Smooth muscle cell (in vitro differentiated cells): ENCODE measurements around the gene HBG2. TPM values are rescaled to one million over a fixed set of nuclear protein-coding genes. Genes with fewer than 3 reads are reported as not detected.
"Not testable (repeated sequence)": the region's sequence is repeated elsewhere in the genome, so short reads cannot be mapped to it uniquely, and the experiment has no call there.

Experiments
- DNase-seq: peaks from one replicate; lab custom pipeline; 2025; ENCODE audit not compliant: unreplicated experiment; lab: John Stamatoyannopoulos, UW
- H2AFZ ChIP-seq: fragments of 200-600 bp; sonication (generic); 2 replicates; pipeline ENCODE4 v1.6.0; 2016; ENCODE audit warnings: antibody characterized with exemption, low read depth, mild to moderate bottlenecking
- H3F3A ChIP-seq: fragments of 200-600 bp; sonication (generic); 2 replicates; pipeline ENCODE4 v1.6.0; 2017; ENCODE audit warnings: antibody characterized with exemption, low read depth
- H3K27ac ChIP-seq: fragments of 200-600 bp; sonication (generic); 2 replicates; pipeline ENCODE4 v1.5.1; 2016; ENCODE audit warnings: low read depth, mild to moderate bottlenecking
- H3K27me3 ChIP-seq: fragments of 200-600 bp; sonication (generic); 2 replicates; pipeline ENCODE4 v1.6.1; 2016; ENCODE audit warnings: low read depth, mild to moderate bottlenecking
- H3K36me3 ChIP-seq: fragments of 200-600 bp; sonication (generic); 2 replicates; pipeline ENCODE4 v1.5.1; 2016; ENCODE audit warnings: low read depth
- H3K4me1 ChIP-seq: fragments of 200-600 bp; sonication (generic); 2 replicates; pipeline ENCODE4 v1.5.1; 2016; ENCODE audit warnings: low read depth
- H3K4me2 ChIP-seq: fragments of 200-600 bp; sonication (generic); 2 replicates; pipeline ENCODE4 v1.6.0; 2016; ENCODE audit warnings: mild to moderate bottlenecking
- H3K4me3 ChIP-seq: fragments of 200-600 bp; sonication (generic); 2 replicates; pipeline ENCODE4 v1.5.1; 2016; ENCODE audit warnings: mild to moderate bottlenecking
- H3K79me2 ChIP-seq: fragments of 200-600 bp; sonication (generic); 2 replicates; pipeline ENCODE4 v1.6.0; 2016; ENCODE audit warnings: low read depth, mild to moderate bottlenecking
- H3K9ac ChIP-seq: fragments of 200-600 bp; sonication (generic); 2 replicates; pipeline ENCODE4 v1.6.0; 2016; ENCODE audit warnings: low read depth
- H3K9me3 ChIP-seq: fragments of 200-600 bp; sonication (generic); replicated peaks from 2 replicates; pipeline ENCODE4 v1.5.1; 2016; ENCODE audit warnings: low read depth
- H4K20me1 ChIP-seq: fragments of 200-600 bp; sonication (generic); 2 replicates; pipeline ENCODE4 v1.6.0; 2016; ENCODE audit warnings: low read depth
- CTCF ChIP-seq: fragments of 200-600 bp; sonication (generic); IDR thresholded peaks from 2 replicates; pipeline ENCODE4 v1.5.1; 2017; ENCODE audit warnings: borderline replicate concordance, mild to moderate bottlenecking, antibody characterized with exemption; ENCODE audit not compliant: insufficient read depth, poor library complexity, severe bottlenecking
- WGBS: methylation state at CpG from one replicate; pipeline ENCODE4 v1.1.7; 2016; ENCODE audit warnings: low lambda C conversion rate; 5-methylcytosine and 5-hydroxymethylcytosine counted together
- polyA plus RNA-seq: library from polyadenylated mRNA; unstranded; fragments of >200 nt; fragmentation: Nextera tagmentation; extraction: Ambion mirVana; gene quantifications from 2 replicates; pipeline ENCODE4 v1.2.1, GENCODE V29; 2016
- total RNA-seq: library from RNA; depleted of rRNA; stranded (reverse); fragments of >200 nt; gene quantifications from 2 replicates; pipeline ENCODE4 v1.2.3, GENCODE V29; 2014

The HBG2 gene
- total and polyA plus RNA-seq, 2 experiments from 2014 or later = not detected

- H3K27ac ChIP-seq = no peak overlapping the region
- H3K4me1 ChIP-seq = no peaks in the 10 kb centered on the region
- DNase-seq = no peak
- no peak overlapping the region for H3K4me3 ChIP-seq
- H3K27me3 ChIP-seq = no peaks in the 10 kb centered on the region
- H3K79me2 ChIP-seq = no peaks in the 10 kb centered on the region
- no peak overlapping the region for H2AFZ ChIP-seq
- no peaks in the 10 kb centered on the region for H3K9me3 ChIP-seq
- no peaks in the 10 kb centered on the region for H3F3A ChIP-seq
- no peak overlapping the region for H3K4me2 ChIP-seq
- no peak for TF ChIP-seq CTCF
- 74% methylated on average over 9 of the region's 9 CpGs for WGBS
- no peaks in the 10 kb centered on the region for H3K36me3 ChIP-seq
- H4K20me1 ChIP-seq = no peaks in the 10 kb centered on the region
- no peak overlapping the region for H3K9ac ChIP-seq
These were observed 2.2 kb downstream of the HBG2 start for GRCh38 chr11:5252192-5252918.

GRCh38 chr11:5251746-5252145 lies 2.8 kb downstream of the HBG2 start:
- no peaks in the 10 kb centered on the region for H3K4me1 ChIP-seq
- H3K79me2 ChIP-seq = no peaks in the 10 kb centered on the region
- H3F3A ChIP-seq = no peaks in the 10 kb centered on the region
- 36% methylated on average over 2 of the region's 2 CpGs for WGBS
- no peaks in the 10 kb centered on the region for H3K36me3 ChIP-seq
- H3K4me3 ChIP-seq = no peak overlapping the region
- H3K4me2 ChIP-seq = no peak overlapping the region
- no peak for DNase-seq
- TF ChIP-seq CTCF = no peak
- no peak overlapping the region for H2AFZ ChIP-seq
- H3K9ac ChIP-seq = no peak overlapping the region
- H3K27ac ChIP-seq = no peak overlapping the region
- H4K20me1 ChIP-seq = no peaks in the 10 kb centered on the region
- H3K27me3 ChIP-seq = no peaks in the 10 kb centered on the region
- H3K9me3 ChIP-seq = no peaks in the 10 kb centered on the region

- WGBS = 93% methylated on average over 4 of the region's 4 CpGs
- Histone ChIP-seq H3K36me3 (no peaks in the 10 kb centered on the region), H3K79me2 (no peaks in the 10 kb centered on the region), H3K27ac (no peak overlapping the region), H3K4me2 (no peak overlapping the region), H3K4me1 (no peaks in the 10 kb centered on the region), H3F3A (no peaks in the 10 kb centered on the region), H3K9me3 (no peaks in the 10 kb centered on the region), H3K4me3 (no peak overlapping the region), H2AFZ (no peak overlapping the region), H4K20me1 (no peaks in the 10 kb centered on the region), H3K9ac (no peak overlapping the region), H3K27me3 (no peaks in the 10 kb centered on the region)
- DNase-seq = no peak
- TF ChIP-seq CTCF = no peak
These were observed 3.9 kb downstream of the HBG2 start for GRCh38 chr11:5250543-5251204.

GRCh38 chr11:5249807-5250396 lies 4.7 kb downstream of the HBG2 start, which contains the start of gene HBG1:
HBG1 (minus strand) TSS chr11:5249857; CDS start chr11:5249804, 53 bp downstream.
- H3K9me3 ChIP-seq, H3K9ac ChIP-seq, H3K36me3 ChIP-seq, H3K4me3 ChIP-seq, H3K79me2 ChIP-seq, H3K27ac ChIP-seq, H3F3A ChIP-seq, H4K20me1 ChIP-seq, H3K4me2 ChIP-seq, DNase-seq, H2AFZ ChIP-seq, H3K4me1 ChIP-seq, H3K27me3 ChIP-seq: not testable (repeated sequence)
- WGBS = 93% methylated on average over 3 of the region's 9 CpGs

GRCh38 chr11:5248498-5248897 lies 6.1 kb downstream of the HBG2 start:
- H4K20me1 ChIP-seq, H3K27me3 ChIP-seq, H3K9me3 ChIP-seq, H3F3A ChIP-seq, H3K36me3 ChIP-seq, H3K9ac ChIP-seq, DNase-seq, H2AFZ ChIP-seq, H3K4me3 ChIP-seq, H3K4me2 ChIP-seq, H3K79me2 ChIP-seq, H3K27ac ChIP-seq, H3K4me1 ChIP-seq: not testable (repeated sequence)
- 73% methylated on average over 7 of the region's 7 CpGs for WGBS
